ENCODE measurements around the gene KCP.

The KCP gene

DNA sequence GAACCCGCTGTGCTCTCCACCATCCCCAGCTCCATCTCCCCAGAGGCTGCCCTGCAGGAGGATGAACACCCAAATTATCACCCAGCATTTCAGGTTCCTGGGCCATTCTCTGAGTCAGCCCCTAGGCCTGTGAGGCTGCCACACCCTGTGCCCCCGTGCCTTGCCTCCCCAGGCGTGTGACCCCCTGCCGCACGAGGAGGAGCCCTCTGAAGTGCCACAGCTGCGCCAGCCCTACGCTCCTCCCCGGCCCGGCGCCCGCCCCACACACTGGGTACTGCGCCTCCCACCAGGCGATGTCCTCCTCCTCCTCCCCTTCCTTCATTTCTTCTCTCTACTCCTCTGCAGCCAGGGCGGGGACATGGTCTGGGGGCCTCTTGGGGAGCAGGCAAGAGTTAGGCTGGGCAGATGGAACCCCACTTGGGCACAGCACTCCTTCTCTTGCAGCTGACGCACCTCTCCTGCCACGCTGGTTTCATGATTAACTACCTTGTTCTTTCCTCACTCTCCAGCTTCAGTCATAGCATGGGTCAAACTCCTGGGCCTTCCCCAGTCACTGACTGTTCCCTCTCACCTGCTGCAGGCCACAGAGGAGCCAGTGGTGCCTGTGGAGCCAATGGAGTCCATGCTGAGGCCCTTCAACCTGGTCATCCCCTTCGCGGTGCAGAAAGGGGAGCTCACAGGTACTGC, 60.6 kb downstream of the KCP start:
- DNase-seq (ENCODE audit: low read depth), result no peak
- H3K4me3 ChIP-seq (ENCODE audit: low read depth, low read length), result no peak overlapping the region
- TF ChIP-seq, protein P1, sequence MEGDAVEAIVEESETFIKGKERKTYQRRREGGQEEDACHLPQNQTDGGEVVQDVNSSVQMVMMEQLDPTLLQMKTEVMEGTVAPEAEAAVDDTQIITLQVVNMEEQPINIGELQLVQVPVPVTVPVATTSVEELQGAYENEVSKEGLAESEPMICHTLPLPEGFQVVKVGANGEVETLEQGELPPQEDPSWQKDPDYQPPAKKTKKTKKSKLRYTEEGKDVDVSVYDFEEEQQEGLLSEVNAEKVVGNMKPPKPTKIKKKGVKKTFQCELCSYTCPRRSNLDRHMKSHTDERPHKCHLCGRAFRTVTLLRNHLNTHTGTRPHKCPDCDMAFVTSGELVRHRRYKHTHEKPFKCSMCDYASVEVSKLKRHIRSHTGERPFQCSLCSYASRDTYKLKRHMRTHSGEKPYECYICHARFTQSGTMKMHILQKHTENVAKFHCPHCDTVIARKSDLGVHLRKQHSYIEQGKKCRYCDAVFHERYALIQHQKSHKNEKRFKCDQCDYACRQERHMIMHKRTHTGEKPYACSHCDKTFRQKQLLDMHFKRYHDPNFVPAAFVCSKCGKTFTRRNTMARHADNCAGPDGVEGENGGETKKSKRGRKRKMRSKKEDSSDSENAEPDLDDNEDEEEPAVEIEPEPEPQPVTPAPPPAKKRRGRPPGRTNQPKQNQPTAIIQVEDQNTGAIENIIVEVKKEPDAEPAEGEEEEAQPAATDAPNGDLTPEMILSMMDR (IDR thresholded peaks at IDR 0.05; ENCODE audit: low read depth, low read length, missing control alignments), result no peak

DNA sequence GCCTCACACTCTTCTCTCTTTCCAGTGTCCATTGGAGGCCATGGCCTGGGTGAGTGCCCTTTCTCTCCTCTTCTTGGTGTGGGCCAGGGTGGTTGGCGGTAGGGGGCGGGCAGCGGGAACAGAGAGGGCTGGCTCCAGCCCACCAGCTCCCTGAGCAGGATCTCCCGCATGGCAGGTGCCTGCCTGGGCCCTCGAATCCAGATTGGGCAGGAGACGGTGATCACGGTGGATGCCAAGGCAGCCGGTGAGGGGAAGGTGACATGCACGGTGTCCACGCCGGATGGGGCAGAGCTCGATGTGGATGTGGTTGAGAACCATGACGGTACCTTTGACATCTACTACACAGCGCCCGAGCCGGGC, 61.4 kb downstream of the KCP start:
- no peak for DNase-seq (ENCODE audit: low read depth)
- no peak overlapping the region for H3K4me3 ChIP-seq (ENCODE audit: low read depth, low read length)
- TF ChIP-seq, protein P1 (IDR thresholded peaks at IDR 0.05; ENCODE audit: low read depth, low read length, missing control alignments), result no peak

DNA sequence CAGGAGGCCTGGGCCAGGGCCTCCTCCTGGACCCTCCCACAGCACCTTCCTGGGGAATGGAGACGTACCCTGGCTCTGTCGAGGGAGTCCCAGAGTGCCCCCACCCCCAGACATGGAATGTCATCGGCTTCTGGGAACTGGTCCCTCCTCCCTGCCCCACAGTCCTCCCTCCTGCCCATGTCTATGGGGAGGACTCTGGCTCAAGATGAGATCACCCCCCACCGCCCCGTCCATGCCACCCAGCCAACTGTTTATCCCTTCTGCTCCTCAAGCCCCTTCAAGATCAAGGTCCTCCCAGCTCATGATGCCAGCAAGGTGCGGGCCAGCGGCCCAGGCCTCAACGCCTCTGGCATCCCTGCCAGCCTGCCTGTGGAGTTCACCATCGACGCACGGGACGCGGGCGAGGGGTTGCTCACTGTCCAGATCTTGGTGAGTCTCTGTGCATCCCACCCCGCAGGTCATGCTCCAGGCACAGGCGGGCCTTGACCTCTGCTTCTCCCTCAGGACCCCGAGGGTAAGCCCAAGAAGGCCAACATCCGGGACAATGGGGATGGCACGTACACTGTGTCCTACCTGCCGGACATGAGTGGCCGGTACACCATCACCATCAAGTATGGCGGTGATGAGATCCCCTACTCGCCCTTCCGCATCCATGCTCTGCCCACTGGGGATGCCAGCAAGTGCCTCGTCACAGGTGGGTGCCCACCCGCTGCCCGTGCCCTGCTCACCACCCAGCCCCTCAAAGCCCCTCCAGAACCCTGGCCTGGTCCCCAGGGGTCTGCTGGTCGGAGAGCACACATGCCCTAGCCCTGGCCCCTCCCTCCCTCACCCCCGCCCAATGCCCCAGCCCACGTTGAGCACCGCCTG, 62.0 kb downstream of the KCP start:
- TF ChIP-seq, protein P1 (IDR thresholded peaks at IDR 0.05; ENCODE audit: low read depth, low read length, missing control alignments), result no peak
- DNase-seq (ENCODE audit: low read depth), result no peak
- no peak overlapping the region for H3K4me3 ChIP-seq (ENCODE audit: low read depth, low read length)

DNA sequence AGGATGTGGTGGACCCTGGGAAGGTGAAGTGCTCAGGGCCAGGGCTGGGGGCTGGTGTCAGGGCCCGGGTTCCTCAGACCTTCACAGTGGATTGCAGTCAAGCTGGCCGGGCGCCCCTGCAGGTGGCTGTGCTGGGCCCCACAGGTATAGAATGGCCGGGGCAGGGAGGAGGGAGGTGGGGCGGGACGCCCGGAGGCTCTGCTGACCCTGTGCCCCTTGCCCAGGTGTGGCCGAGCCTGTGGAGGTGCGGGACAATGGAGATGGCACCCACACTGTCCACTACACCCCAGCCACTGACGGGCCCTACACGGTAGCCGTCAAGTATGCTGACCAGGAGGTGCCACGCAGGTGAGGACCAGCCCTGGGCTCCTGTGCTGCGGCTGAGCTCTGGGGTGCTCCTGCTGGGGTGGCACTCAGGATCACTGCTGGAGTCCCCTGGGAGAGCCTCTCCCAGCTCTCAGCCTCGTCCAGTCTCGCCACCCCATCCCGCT, 62.7 kb downstream of the KCP start:
- H3K4me3 ChIP-seq (ENCODE audit: low read depth, low read length), result no peak overlapping the region
- no peak for DNase-seq (ENCODE audit: low read depth)
- TF ChIP-seq, protein P1 (IDR thresholded peaks at IDR 0.05; ENCODE audit: low read depth, low read length, missing control alignments), result no peak

DNA sequence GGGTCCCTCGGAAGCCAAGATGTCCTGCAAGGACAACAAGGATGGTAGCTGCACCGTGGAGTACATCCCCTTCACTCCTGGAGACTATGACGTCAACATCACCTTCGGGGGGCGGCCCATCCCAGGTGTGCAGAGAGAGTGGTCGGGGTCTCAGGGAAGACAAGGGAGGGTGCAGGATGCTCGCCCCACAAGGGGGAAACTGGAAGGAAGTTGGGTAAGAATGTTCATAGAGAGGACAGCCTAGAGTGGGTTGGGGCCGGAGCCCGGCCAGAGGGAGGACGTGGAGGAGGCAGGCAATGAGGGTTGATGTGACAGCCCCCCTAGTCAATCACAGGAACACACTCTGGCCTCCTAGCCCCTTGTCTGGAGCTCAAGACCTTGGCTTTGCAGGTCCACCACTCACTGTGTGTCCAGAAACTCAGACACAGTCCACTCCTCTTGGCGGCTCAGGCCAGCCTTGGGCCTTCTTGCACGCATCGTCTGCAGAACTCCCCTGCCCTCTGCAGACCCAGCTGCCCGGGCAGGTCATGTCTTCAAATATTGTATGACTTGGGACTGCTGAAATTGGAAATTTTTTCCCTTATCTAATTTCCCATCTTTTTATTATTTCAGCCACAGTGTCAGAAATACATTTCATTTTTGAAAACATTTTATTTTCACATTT, 63.6 kb downstream of the KCP start:
- TF ChIP-seq, protein P1 (IDR thresholded peaks at IDR 0.05; ENCODE audit: low read depth, low read length, missing control alignments), result no peak

DNA sequence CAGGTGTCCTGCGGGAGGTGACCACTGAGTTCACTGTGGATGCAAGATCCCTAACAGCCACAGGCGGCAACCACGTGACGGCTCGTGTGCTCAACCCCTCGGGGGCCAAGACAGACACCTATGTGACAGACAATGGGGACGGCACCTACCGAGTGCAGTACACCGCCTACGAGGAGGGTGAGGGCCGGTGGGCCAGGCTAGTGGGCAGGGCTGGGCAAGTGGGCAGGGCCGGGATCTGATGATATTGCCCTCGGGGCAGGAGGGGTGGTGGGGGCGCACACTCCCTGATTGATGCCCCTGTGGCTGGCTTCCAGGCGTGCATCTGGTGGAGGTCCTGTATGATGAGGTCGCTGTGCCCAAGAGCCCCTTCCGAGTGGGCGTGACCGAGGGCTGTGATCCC, 64.5 kb downstream of the KCP start:
- H3K4me3 ChIP-seq (ENCODE audit: low read depth, low read length), result no peak overlapping the region
- TF ChIP-seq, protein P1 (IDR thresholded peaks at IDR 0.05; ENCODE audit: low read depth, low read length, missing control alignments), result no peak
- DNase-seq (ENCODE audit: low read depth), result no peak

More for the DNA sequence above, 63.6 kb downstream of the KCP start:
- DNase-seq (ENCODE audit: low read depth), result no peak
- no peak overlapping the region for H3K4me3 ChIP-seq (ENCODE audit: low read depth, low read length)

Data from GM12864 (cell line).